ENCODE data around the gene PTGER4.

Gene PTGER4

GRCh38 chr5:40678026-40678425, 1.7 kb upstream of the PTGER4 start:
- in situ Hi-C loops (cut with HindIII; ENCODE audit: low sequenced_read_pairs) = no loop called here
- H3K4me3 ChIP-seq (ENCODE audit: low read depth, low read length) = no peak overlapping the region
- DNase-seq (ENCODE audit: low read depth) = no peak
- no peak for TF ChIP-seq CTCF (IDR thresholded peaks at IDR 0.05; ENCODE audit: low read depth, low read length, missing control alignments)

- DNase-seq (ENCODE audit: low read depth) = peak; percentile 49
- in situ Hi-C loops (cut with HindIII; ENCODE audit: low sequenced_read_pairs) = no loop called here
- no peak for TF ChIP-seq CTCF (IDR thresholded peaks at IDR 0.05; ENCODE audit: low read depth, low read length, missing control alignments)
- H3K4me3 ChIP-seq (ENCODE audit: low read depth, low read length) = peak overlapping the region; percentile 71
These were observed 1.1 kb upstream of the PTGER4 start for GRCh38 chr5:40678460-40679147.

GRCh38 chr5:40679148-40679912, 385 bp upstream of the PTGER4 start:
- in situ Hi-C loops (cut with HindIII; ENCODE audit: low sequenced_read_pairs) = no loop called here
- TF ChIP-seq CTCF (IDR thresholded peaks at IDR 0.05; ENCODE audit: low read depth, low read length, missing control alignments) = no peak
- H3K4me3 ChIP-seq (ENCODE audit: low read depth, low read length) = peak overlapping the region; percentile 71
- peak; percentile 75 for DNase-seq (ENCODE audit: low read depth)

GRCh38 chr5:40680741-40681362, 1.1 kb downstream of the PTGER4 start:
- in situ Hi-C loops (cut with HindIII; ENCODE audit: low sequenced_read_pairs) = loop anchor here (10.0 kb wide), 1 partner anchor 1096 kb away; no protein-coding TSS in a partner anchor
- H3K4me3 ChIP-seq (ENCODE audit: low read depth, low read length) = peak overlapping the region; percentile 71
- peak; percentile 36 for TF ChIP-seq CTCF (IDR thresholded peaks at IDR 0.05; ENCODE audit: low read depth, low read length, missing control alignments)
- DNase-seq (ENCODE audit: low read depth) = no peak

GRCh38 chr5:40681363-40682153, 1.8 kb downstream of the PTGER4 start:
- peak overlapping the region; percentile 71 for H3K4me3 ChIP-seq (ENCODE audit: low read depth, low read length)
- TF ChIP-seq CTCF (IDR thresholded peaks at IDR 0.05; ENCODE audit: low read depth, low read length, missing control alignments) = no peak
- DNase-seq (ENCODE audit: low read depth) = no peak
- in situ Hi-C loops (cut with HindIII; ENCODE audit: low sequenced_read_pairs) = loop anchor here (10.0 kb wide), 1 partner anchor 1097 kb away; no protein-coding TSS in a partner anchor

Data from astrocyte of the cerebellum (primary cell).